ENCODE measurements around the gene NUP188. TPM values are rescaled to one million over a fixed set of nuclear protein-coding genes. Genes with fewer than 3 reads are reported as not detected.
"Not testable (repeated sequence)": the region's sequence is repeated elsewhere in the genome, so short reads cannot be mapped to it uniquely, and the experiment has no call there.

The NUP188 gene
- total and polyA plus RNA-seq, 2 of the 13 experiments (the other 11 are each of a cell fraction or from before 2014, with no cell fraction given): 28.0 to 38.5 TPM

GRCh38 chr9:128944966-128945365 is 2.5 kb upstream of the NUP188 start:
- not testable (repeated sequence) for H3K27ac ChIP-seq (ENCODE audit: extremely low read length, insufficient read depth, low read length); BruUV-seq (replicated peaks)
- TF ChIP-seq ZNF652 (CRISPR knock-in tag; IDR thresholded peaks at IDR 0.05; ENCODE audit: borderline replicate concordance, low read depth): peak; percentile 57; the same call in 1 of the 2 replicates

GRCh38 chr9:128945798-128946501 is 1.5 kb upstream of the NUP188 start:
- H3K4me1 ChIP-seq (ENCODE audit: insufficient read depth, low read length): peaks cover 73% of the 10 kb centered on the region
- no peaks in the 10 kb centered on the region for H4K20me1 ChIP-seq (ENCODE audit: insufficient read depth, low read length)
- ChIA-PET CTCF (ENCODE audit: low intra/inter-chr PET ratio, low total read pairs) (no interaction called here), POLR2A (no interaction called here)
- H3K9me3 ChIP-seq (ENCODE audit: low read length): no peaks in the 10 kb centered on the region
- FAIRE-seq: no peak
- peak overlapping the region; percentile 91 to 100 (median 99); a peak in 5 of 6 replicates for H3K4me3 ChIP-seq (replicated peaks in 1 of 3; ENCODE audit: insufficient read depth in 1 of 3, low read depth in 2 of 3, low read length in 3 of 3)
- DNase-seq (ENCODE audit: low spot score): no peak
- no peak overlapping the region for H2AFZ ChIP-seq (ENCODE audit: low read length)
- no peaks in the 10 kb centered on the region; a peak in 1 of 5 replicates for H3K27me3 ChIP-seq (ENCODE audit: control insufficient read depth in 1 of 2, insufficient read depth in 2 of 2, low read length in 2 of 2)
- peak overlapping the region; percentile 97 for H3K4me2 ChIP-seq (ENCODE audit: low read depth, low read length)
- no peak overlapping the region for H3K27ac ChIP-seq (ENCODE audit: extremely low read length, insufficient read depth, low read length)
- peak overlapping the region; percentile 96; the same call in 1 of the 2 replicates for H3K9ac ChIP-seq (ENCODE audit: insufficient read depth, low read depth, low read length)
- no peak for ATAC-seq
- intact Hi-C loops (cut with micrococcal nuclease; ENCODE audit: unreplicated experiment) (no loop called here), in situ Hi-C loops (cut with HindIII; ENCODE audit: extremely low pct_ligation_motif_present, low pct_unique_long_range_greater_than_20kb) (no loop called here)
- H3K36me3 ChIP-seq (replicated peaks in 1 of 2; ENCODE audit: control insufficient read depth in 1 of 2, insufficient read depth in 2 of 2, low read length in 2 of 2): peaks cover 0 to 2% of the 10 kb centered on the region in 2 experiments; a peak in 1 of 5 replicates
- BruUV-seq (replicated peaks): no TSS peak
- 97% methylated on average over 19 of the region's 19 CpGs for WGBS (ENCODE audit: low lambda C conversion rate)
- 0 out of 4 replicates have a peak, but pooled peaks of 1 of the 2 experiments have one; percentile 7 for TF ChIP-seq POLR2A (IDR thresholded peaks at IDR 0.05; ENCODE audit: insufficient read depth in 1 of 2, low read depth in 2 of 2, low read length in 2 of 2)
- TF ChIP-seq, protein P1, sequence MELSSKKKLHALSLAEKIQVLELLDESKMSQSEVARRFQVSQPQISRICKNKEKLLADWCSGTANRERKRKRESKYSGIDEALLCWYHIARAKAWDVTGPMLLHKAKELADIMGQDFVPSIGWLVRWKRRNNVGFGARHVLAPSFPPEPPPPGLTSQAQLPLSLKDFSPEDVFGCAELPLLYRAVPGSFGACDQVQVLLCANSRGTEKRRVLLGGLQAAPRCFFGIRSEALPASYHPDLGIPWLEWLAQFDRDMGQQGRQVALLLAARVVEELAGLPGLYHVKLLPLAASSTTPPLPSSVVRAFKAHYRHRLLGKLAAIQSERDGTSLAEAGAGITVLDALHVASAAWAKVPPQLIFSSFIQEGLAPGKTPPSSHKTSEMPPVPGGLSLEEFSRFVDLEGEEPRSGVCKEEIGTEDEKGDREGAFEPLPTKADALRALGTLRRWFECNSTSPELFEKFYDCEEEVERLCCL (CRISPR knock-in tag; IDR thresholded peaks at IDR 0.05; ENCODE audit: borderline replicate concordance): no peak
- no peak for TF ChIP-seq FOXM1 (CRISPR knock-in tag; IDR thresholded peaks at IDR 0.05)
- H3K79me2 ChIP-seq (ENCODE audit: insufficient read depth, low read length): peaks cover 27% of the 10 kb centered on the region

More at GRCh38 chr9:128944966-128945365, 2.5 kb upstream of the NUP188 start:
- FAIRE-seq; H3K36me3 ChIP-seq (replicated peaks in 1 of 2; ENCODE audit: control insufficient read depth in 1 of 2, insufficient read depth in 2 of 2, low read length in 2 of 2); in situ Hi-C loops (cut with HindIII; ENCODE audit: extremely low pct_ligation_motif_present, low pct_unique_long_range_greater_than_20kb); POLR2A ChIA-PET; CTCF ChIA-PET (ENCODE audit: low intra/inter-chr PET ratio, low total read pairs); H3K9me3 ChIP-seq (ENCODE audit: low read length); H2AFZ ChIP-seq (ENCODE audit: low read length); H3K4me2 ChIP-seq (ENCODE audit: low read depth, low read length); H3K9ac ChIP-seq (ENCODE audit: insufficient read depth, low read depth, low read length); DNase-seq (ENCODE audit: low spot score); intact Hi-C loops (cut with micrococcal nuclease; ENCODE audit: unreplicated experiment); ATAC-seq; H4K20me1 ChIP-seq (ENCODE audit: insufficient read depth, low read length); H3K4me3 ChIP-seq (replicated peaks in 1 of 3; ENCODE audit: insufficient read depth in 1 of 3, low read depth in 2 of 3, low read length in 3 of 3); H3K27me3 ChIP-seq (ENCODE audit: control insufficient read depth in 1 of 2, insufficient read depth in 2 of 2, low read length in 2 of 2): not testable (repeated sequence)
- 97% methylated on average over 7 of the region's 7 CpGs for WGBS (ENCODE audit: low lambda C conversion rate)
- Histone ChIP-seq H3K79me2 (ENCODE audit: insufficient read depth, low read length) (peaks cover 27% of the 10 kb centered on the region), H3K4me1 (ENCODE audit: insufficient read depth, low read length) (peaks cover 71% of the 10 kb centered on the region)

All from HepG2 (cell line).